OCI-M2 (cell line): ENCODE data around the gene IQCM.

Experiments
- DNase-seq: peaks from one replicate; lab custom pipeline; 2025; ENCODE audit not compliant: unreplicated experiment; lab: John Stamatoyannopoulos, UW

The IQCM gene

GRCh38 chr4:149781150-149781549 is 34.5 kb downstream of the IQCM start:
- no peak for DNase-seq

GRCh38 chr4:149768477-149768876 is 47.2 kb downstream of the IQCM start:
- DNase-seq, result no peak

GRCh38 chr4:149766135-149766534 is 49.5 kb downstream of the IQCM start:
- DNase-seq, result no peak

GRCh38 chr4:149765630-149766029 is 50.0 kb downstream of the IQCM start:
- DNase-seq, result no peak

GRCh38 chr4:149755969-149756368 is 59.7 kb downstream of the IQCM start:
- no peak for DNase-seq

GRCh38 chr4:149754526-149754925 is 61.1 kb downstream of the IQCM start:
- DNase-seq, result no peak

- no peak for DNase-seq
Measured at GRCh38 chr4:149752729-149753128, 62.9 kb downstream of the IQCM start.

- DNase-seq, result no peak
Measured at GRCh38 chr4:149751174-149751573, 64.5 kb downstream of the IQCM start.

GRCh38 chr4:149749784-149750183 is 65.9 kb downstream of the IQCM start:
- no peak for DNase-seq

GRCh38 chr4:149747646-149748045 is 68.0 kb downstream of the IQCM start:
- DNase-seq, result no peak

- no peak for DNase-seq
Measured at GRCh38 chr4:149746276-149746675, 69.4 kb downstream of the IQCM start.

GRCh38 chr4:149741186-149741831 is 74.3 kb downstream of the IQCM start:
- no peak for DNase-seq

GRCh38 chr4:149738156-149738555 is 77.5 kb downstream of the IQCM start:
- DNase-seq, result no peak

GRCh38 chr4:149735796-149736195 is 79.8 kb downstream of the IQCM start:
- no peak for DNase-seq

- DNase-seq, result no peak
Measured at GRCh38 chr4:149728444-149728843, 87.2 kb downstream of the IQCM start.

- no peak for DNase-seq
Measured at GRCh38 chr4:149727663-149728062, 88.0 kb downstream of the IQCM start.

GRCh38 chr4:149723065-149723464 is 92.6 kb downstream of the IQCM start:
- no peak for DNase-seq

GRCh38 chr4:149719806-149720205 is 95.8 kb downstream of the IQCM start:
- no peak for DNase-seq

GRCh38 chr4:149719357-149719756 is 96.3 kb downstream of the IQCM start:
- no peak for DNase-seq

- DNase-seq, result no peak
Measured at GRCh38 chr4:149718500-149718899, 97.1 kb downstream of the IQCM start.

GRCh38 chr4:149716728-149717127 is 98.9 kb downstream of the IQCM start:
- no peak for DNase-seq

GRCh38 chr4:149715822-149716585 is 99.6 kb downstream of the IQCM start:
- no peak for DNase-seq

GRCh38 chr4:149713031-149713430 is 102.6 kb downstream of the IQCM start:
- DNase-seq, result no peak
